Glutamatergic neuron (in vitro differentiated cells): Measurements from ENCODE around the gene CBX4. TPM values are rescaled to one million over a fixed set of nuclear protein-coding genes. Genes with fewer than 3 reads are reported as not detected.
A peak's percentile ranks its signal among the peaks of the same experiment; 100 is the strongest.

Experiments used
- DNase-seq: peaks from one replicate; pipeline ENCODE4 v3.0.0; 2022
- H3K27ac Mint-ChIP-seq: one replicate; pipeline ENCODE4 v1.8.0; 2020; ENCODE audit warnings: mild to moderate bottlenecking, mixed read lengths, inconsistent platforms; ENCODE audit not compliant: unreplicated experiment
- H3K27me3 Mint-ChIP-seq: one replicate; pipeline ENCODE4 v1.8.0; 2020; ENCODE audit warnings: mild to moderate bottlenecking, moderate library complexity, mixed read lengths, inconsistent platforms; ENCODE audit not compliant: unreplicated experiment
- H3K36me3 Mint-ChIP-seq: one replicate; pipeline ENCODE4 v1.8.0; 2020; ENCODE audit warnings: mild to moderate bottlenecking, mixed read lengths, inconsistent platforms; ENCODE audit not compliant: unreplicated experiment
- H3K4me1 Mint-ChIP-seq: one replicate; pipeline ENCODE4 v1.8.0; 2020; ENCODE audit warnings: mild to moderate bottlenecking, low read depth, mixed read lengths, inconsistent platforms; ENCODE audit not compliant: unreplicated experiment
- H3K4me3 Mint-ChIP-seq: one replicate; pipeline ENCODE4 v1.8.0; 2020; ENCODE audit warnings: mild to moderate bottlenecking, mixed read lengths, inconsistent platforms; ENCODE audit not compliant: unreplicated experiment
- H3K9me3 Mint-ChIP-seq: one replicate; pipeline ENCODE4 v1.8.0; 2020; ENCODE audit warnings: mild to moderate bottlenecking, moderate library complexity, mixed read lengths, inconsistent platforms; ENCODE audit not compliant: unreplicated experiment
- CTCF ChIP-seq: fragments of 200-600 bp; sonication (generic); IDR thresholded peaks from one replicate; pipeline ENCODE4 v1.5.0; 2021; ENCODE audit not compliant: partially characterized antibody, unreplicated experiment
- total RNA-seq: library from RNA; stranded (reverse); fragmentation: NEBNext Ultra II Directional; extraction: Animal tissue kit (Norgen Biotek cat#: 25700); gene quantifications from one replicate; pipeline ENCODE4 v1.2.1, GENCODE V29; 2021; ENCODE audit not compliant: unreplicated experiment

Gene CBX4
- total RNA-seq, 1 donor from 2014 or later, result 19.3 TPM

GRCh38 chr17:79809530-79810129, 29.6 kb downstream of the CBX4 start:
- no peak for DNase-seq
- peaks cover 17% of the 10 kb centered on the region for H3K4me1 Mint-ChIP-seq
- H3K36me3 Mint-ChIP-seq, result peaks cover under 1% of the 10 kb centered on the region
- TF ChIP-seq CTCF, result no peak
- peaks cover 44% of the 10 kb centered on the region for H3K27me3 Mint-ChIP-seq
- H3K27ac Mint-ChIP-seq, result no peak overlapping the region
- peaks cover 15% of the 10 kb centered on the region for H3K9me3 Mint-ChIP-seq
- H3K4me3 Mint-ChIP-seq, result peak overlapping the region; percentile 82

- peak overlapping the region; percentile 55 for H3K27ac Mint-ChIP-seq
- DNase-seq, result no peak
- peaks cover 42% of the 10 kb centered on the region for H3K27me3 Mint-ChIP-seq
- peaks cover 16% of the 10 kb centered on the region for H3K4me1 Mint-ChIP-seq
- peaks cover 17% of the 10 kb centered on the region for H3K9me3 Mint-ChIP-seq
- peak overlapping the region; percentile 79 for H3K4me3 Mint-ChIP-seq
- TF ChIP-seq CTCF, result no peak
- H3K36me3 Mint-ChIP-seq, result peaks cover 3% of the 10 kb centered on the region
These were observed 30.3 kb downstream of the CBX4 start for GRCh38 chr17:79808763-79809529.

GRCh38 chr17:79806863-79807720, 32.1 kb downstream of the CBX4 start:
- Mint-ChIP-seq H3K9me3 (peaks cover 14% of the 10 kb centered on the region), H3K36me3 (peaks cover 3% of the 10 kb centered on the region), H3K4me1 (peaks cover 15% of the 10 kb centered on the region), H3K27me3 (peaks cover 40% of the 10 kb centered on the region), H3K27ac (no peak overlapping the region), H3K4me3 (peak overlapping the region; percentile 5)
- DNase-seq, result no peak
- TF ChIP-seq CTCF, result no peak

GRCh38 chr17:79806446-79806760, 32.8 kb downstream of the CBX4 start:
- Mint-ChIP-seq H3K27me3 (peaks cover 41% of the 10 kb centered on the region), H3K4me3 (no peak overlapping the region), H3K27ac (no peak overlapping the region), H3K36me3 (peaks cover 3% of the 10 kb centered on the region), H3K9me3 (peaks cover 18% of the 10 kb centered on the region), H3K4me1 (peaks cover 13% of the 10 kb centered on the region)
- DNase-seq, result no peak
- TF ChIP-seq CTCF, result no peak
